WTC11 (cell line): ENCODE data around the gene C17orf67. TPM values are rescaled to one million over a fixed set of nuclear protein-coding genes. Genes with fewer than 3 reads are reported as not detected.

Source experiments
- ATAC-seq: fragments of 200-7000 bp; cut with Tn5 transposase; 2 replicates; pipeline ENCODE4 v1.10.0; 2021; ENCODE audit warnings: mild to moderate bottlenecking, moderate library complexity
- CTCF ChIA-PET: fragments of 300-600 bp; sonication (Branson Sonifier 250); formaldehyde crosslinking; loops from one replicate; lab custom pipeline; 2021; ENCODE audit warnings: antibody characterized with exemption; lab: Charles Lee
- POLR2A ChIA-PET: fragments of 350-600 bp; sonication (Branson Sonifier 250); formaldehyde crosslinking; loops from one replicate; lab custom pipeline; 2021; ENCODE audit warnings: antibody characterized with exemption; lab: Charles Lee
- DNase-seq: peaks from one replicate; pipeline ENCODE4 v3.0.0; 2021; ENCODE audit warnings: low spot score
- H3K27ac Mint-ChIP-seq: 2 replicates; pipeline ENCODE4 v1.8.0; 2021; ENCODE audit warnings: mixed read lengths
- H3K27me3 Mint-ChIP-seq: 2 replicates; pipeline ENCODE4 v1.8.0; 2021; ENCODE audit warnings: low read depth, mild to moderate bottlenecking, moderate library complexity, mixed read lengths
- H3K36me3 Mint-ChIP-seq: 2 replicates; pipeline ENCODE4 v1.8.0; 2021; ENCODE audit warnings: mixed read lengths
- H3K4me1 Mint-ChIP-seq: 2 replicates; pipeline ENCODE4 v1.8.0; 2022; ENCODE audit warnings: mixed read lengths
- H3K4me3 Mint-ChIP-seq: 2 replicates; pipeline ENCODE4 v1.8.0; 2021; ENCODE audit warnings: mild to moderate bottlenecking, moderate library complexity, mixed read lengths
- H3K9me3 Mint-ChIP-seq: 2 replicates; pipeline ENCODE4 v1.8.0; 2021; ENCODE audit warnings: mixed read lengths
- AFF4 ChIP-seq: sonication (generic); formaldehyde crosslinking; IDR thresholded peaks from 2 replicates; pipeline ENCODE4 v1.8.1; 2023; ENCODE audit warnings: mild to moderate bottlenecking, missing genetic modification reagents, borderline replicate concordance
- E2F4 ChIP-seq: sonication (generic); formaldehyde crosslinking; IDR thresholded peaks from 2 replicates; pipeline ENCODE4 v1.8.1; 2022; ENCODE audit warnings: low read depth, mild to moderate bottlenecking, moderate library complexity, missing genetic modification reagents, borderline replicate concordance
- GABPB1 ChIP-seq: sonication (generic); formaldehyde crosslinking; IDR thresholded peaks from 2 replicates; pipeline ENCODE4 v1.8.1; 2023; ENCODE audit warnings: mild to moderate bottlenecking, missing genetic modification reagents
- HMGA2 ChIP-seq: fragments of 250-450 bp; sonication (Bioruptor Pico); IDR thresholded peaks from 2 replicates; pipeline ENCODE4 v1.4.0; 2021; ENCODE audit warnings: mild to moderate bottlenecking, moderate library complexity
- JUN ChIP-seq: sonication (generic); formaldehyde crosslinking; IDR thresholded peaks from 2 replicates; pipeline ENCODE4 v1.8.0; 2023; ENCODE audit warnings: mild to moderate bottlenecking, missing genetic modification reagents
- OVOL2 ChIP-seq: fragments of 250-450 bp; sonication (Bioruptor Pico); IDR thresholded peaks from 2 replicates; pipeline ENCODE4 v1.9.0; 2021; ENCODE audit warnings: mild to moderate bottlenecking, borderline replicate concordance
- PRRX2 ChIP-seq: fragments of 250-450 bp; sonication (Bioruptor Pico); IDR thresholded peaks from 2 replicates; pipeline ENCODE4 v1.8.0; 2021; ENCODE audit warnings: mild to moderate bottlenecking
- SMAD3 ChIP-seq: sonication (generic); formaldehyde crosslinking; IDR thresholded peaks from 2 replicates; pipeline ENCODE4 v1.8.0; 2022; ENCODE audit warnings: missing genetic modification reagents, mild to moderate bottlenecking, borderline replicate concordance
- ZNF121 ChIP-seq: sonication (generic); formaldehyde crosslinking; IDR thresholded peaks from 2 replicates; pipeline ENCODE4 v1.8.0; 2023; ENCODE audit warnings: missing genetic modification reagents
- ZNF317 ChIP-seq: sonication (generic); formaldehyde crosslinking; IDR thresholded peaks from 2 replicates; pipeline ENCODE4 v1.8.1; 2023; ENCODE audit warnings: low read depth, mild to moderate bottlenecking, moderate library complexity, missing genetic modification reagents, borderline replicate concordance
- total RNA-seq: library from RNA; stranded (reverse); gene quantifications from 3 replicates; pipeline ENCODE4 v1.2.3, GENCODE V29; 2021
- TF ChIP-seq, protein P1 (sequence below): sonication (generic); formaldehyde crosslinking; IDR thresholded peaks from 2 replicates; pipeline ENCODE4 v1.8.1; 2022; ENCODE audit warnings: missing genetic modification reagents, borderline replicate concordance
- TF ChIP-seq, protein P2 (sequence below): sonication (generic); formaldehyde crosslinking; IDR thresholded peaks from 2 replicates; pipeline ENCODE4 v1.8.0; 2022; ENCODE audit warnings: mild to moderate bottlenecking, missing genetic modification reagents

C17orf67 gene
- total RNA-seq, 1 experiment from 2014 or later: 3.3 TPM

DNA sequence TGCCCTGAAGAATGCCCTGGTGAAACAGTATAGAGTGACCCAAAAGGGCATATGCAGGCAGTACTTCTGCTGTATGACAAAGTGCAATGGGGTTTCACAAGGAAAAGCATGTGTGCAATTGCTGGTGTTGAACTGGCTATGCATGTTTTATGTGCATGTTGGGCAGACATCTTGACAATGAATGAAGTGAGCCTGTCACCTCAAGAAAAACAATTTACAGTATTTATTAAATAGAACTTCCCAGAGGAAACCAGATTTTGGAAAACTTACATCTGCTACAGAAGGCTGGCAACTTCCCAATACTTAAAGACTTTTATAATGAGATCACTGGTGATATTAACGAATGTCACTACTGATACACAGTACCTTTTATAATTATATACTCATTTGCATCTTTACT is 30.6 kb downstream of the C17orf67 start (continued):
- no peak for TF ChIP-seq HMGA2 (CRISPR knock-in tag)
- TF ChIP-seq, protein P1, sequence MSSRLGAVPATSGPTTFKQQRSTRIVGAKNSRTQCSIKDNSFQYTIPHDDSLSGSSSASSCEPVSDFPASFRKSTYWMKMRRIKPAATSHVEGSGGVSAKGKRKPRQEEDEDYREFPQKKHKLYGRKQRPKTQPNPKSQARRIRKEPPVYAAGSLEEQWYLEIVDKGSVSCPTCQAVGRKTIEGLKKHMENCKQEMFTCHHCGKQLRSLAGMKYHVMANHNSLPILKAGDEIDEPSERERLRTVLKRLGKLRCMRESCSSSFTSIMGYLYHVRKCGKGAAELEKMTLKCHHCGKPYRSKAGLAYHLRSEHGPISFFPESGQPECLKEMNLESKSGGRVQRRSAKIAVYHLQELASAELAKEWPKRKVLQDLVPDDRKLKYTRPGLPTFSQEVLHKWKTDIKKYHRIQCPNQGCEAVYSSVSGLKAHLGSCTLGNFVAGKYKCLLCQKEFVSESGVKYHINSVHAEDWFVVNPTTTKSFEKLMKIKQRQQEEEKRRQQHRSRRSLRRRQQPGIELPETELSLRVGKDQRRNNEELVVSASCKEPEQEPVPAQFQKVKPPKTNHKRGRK (CRISPR knock-in tag): no peak
- TF ChIP-seq ZNF317 (CRISPR knock-in tag): no peak
- TF ChIP-seq AFF4 (CRISPR knock-in tag): no peak
- TF ChIP-seq SMAD3 (CRISPR knock-in tag): no peak

- DNase-seq (no peak), ATAC-seq (no peak)
- no peaks in the 10 kb centered on the region for H3K27me3 Mint-ChIP-seq
- 0 out of 2 replicates have a peak, but pooled peaks cover 3% of the 10 kb centered on the region for H3K36me3 Mint-ChIP-seq
- no peak for TF ChIP-seq ZNF121 (CRISPR knock-in tag)
- TF ChIP-seq OVOL2 (CRISPR knock-in tag): no peak
- TF ChIP-seq PRRX2 (CRISPR knock-in tag): no peak
- no peak for TF ChIP-seq E2F4 (CRISPR knock-in tag)
- TF ChIP-seq, protein P2, sequence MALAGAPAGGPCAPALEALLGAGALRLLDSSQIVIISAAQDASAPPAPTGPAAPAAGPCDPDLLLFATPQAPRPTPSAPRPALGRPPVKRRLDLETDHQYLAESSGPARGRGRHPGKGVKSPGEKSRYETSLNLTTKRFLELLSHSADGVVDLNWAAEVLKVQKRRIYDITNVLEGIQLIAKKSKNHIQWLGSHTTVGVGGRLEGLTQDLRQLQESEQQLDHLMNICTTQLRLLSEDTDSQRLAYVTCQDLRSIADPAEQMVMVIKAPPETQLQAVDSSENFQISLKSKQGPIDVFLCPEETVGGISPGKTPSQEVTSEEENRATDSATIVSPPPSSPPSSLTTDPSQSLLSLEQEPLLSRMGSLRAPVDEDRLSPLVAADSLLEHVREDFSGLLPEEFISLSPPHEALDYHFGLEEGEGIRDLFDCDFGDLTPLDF (CRISPR knock-in tag): no peak
- no peak for TF ChIP-seq JUN
- H3K27ac Mint-ChIP-seq: no peak overlapping the region
- ChIA-PET CTCF (interaction anchor here (2.2 kb wide), 1 partner anchor 18 kb away, joined by 14 read pairs; no protein-coding TSS in a partner anchor), POLR2A (no interaction called here)
- H3K4me1 Mint-ChIP-seq: peaks cover 15% of the 10 kb centered on the region
- no peak overlapping the region for H3K4me3 Mint-ChIP-seq
- no peaks in the 10 kb centered on the region for H3K9me3 Mint-ChIP-seq
Observed at GRCh38 chr17:56801459-56802178, 32.1 kb downstream of the C17orf67 start.

DNA sequence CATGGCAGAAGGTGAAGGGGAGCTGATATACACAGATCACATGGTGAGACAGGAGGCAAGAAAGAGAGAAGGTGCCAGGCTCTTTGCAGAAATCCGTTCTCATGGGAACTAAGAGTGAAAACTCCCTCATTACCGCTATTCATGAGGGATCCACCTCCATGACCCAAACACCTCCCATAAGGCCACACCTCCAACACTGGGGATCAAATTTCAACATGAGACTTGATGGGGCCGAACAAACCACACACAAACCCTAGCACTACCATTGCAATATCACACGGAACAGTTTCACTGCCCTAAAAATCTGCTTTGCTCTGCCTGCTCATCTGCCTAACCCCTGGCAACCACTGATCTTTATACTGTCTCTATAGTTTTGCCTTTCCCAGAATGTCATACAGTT is 34.8 kb downstream of the C17orf67 start:
- Mint-ChIP-seq H3K9me3 (no peaks in the 10 kb centered on the region), H3K27ac (no peak overlapping the region), H3K4me3 (peak overlapping the region; percentile 29), H3K27me3 (no peaks in the 10 kb centered on the region), H3K36me3 (no peaks in the 10 kb centered on the region)
- peak; percentile 36 for DNase-seq
- POLR2A ChIA-PET: no interaction called here
- peak; percentile 95 for ATAC-seq
- TF ChIP-seq GABPB1 (CRISPR knock-in tag): no peak
- TF ChIP-seq, all 79 proteins: peak for 0
- CTCF ChIA-PET: interaction anchor here (1.0 to 2.2 kb wide), 2 partner anchors 19 to 21 kb away, joined by 4 to 14 read pairs; no protein-coding TSS in a partner anchor
- H3K4me1 Mint-ChIP-seq: peaks cover 15% of the 10 kb centered on the region
